NCI-H2227 (cell line): ENCODE results near the gene CYB5A.

Experiments used
- DNase-seq: peaks from one replicate; lab custom pipeline; 2025; ENCODE audit not compliant: unreplicated experiment; lab: John Stamatoyannopoulos, UW

The CYB5A gene

DNA sequence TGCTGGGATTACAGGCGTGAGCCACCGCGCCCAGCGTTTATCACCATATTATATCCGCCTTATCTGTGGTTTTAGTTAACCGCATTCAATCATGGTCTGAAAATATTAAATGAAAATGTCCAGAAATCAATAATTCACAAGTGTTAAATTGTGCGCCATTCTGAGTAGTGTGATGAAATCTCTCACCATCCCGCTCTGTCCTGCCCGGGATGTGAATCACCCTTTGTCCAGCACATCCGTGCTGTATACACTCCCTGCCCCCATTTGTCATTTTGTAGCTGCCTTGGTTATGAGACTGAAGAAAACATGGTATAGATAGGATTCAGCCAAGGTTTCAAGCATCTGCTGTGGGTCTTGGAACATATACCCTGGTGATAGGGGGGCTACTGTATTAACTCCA is 72.7 kb downstream of the CYB5A start:
- no peak for DNase-seq

DNA sequence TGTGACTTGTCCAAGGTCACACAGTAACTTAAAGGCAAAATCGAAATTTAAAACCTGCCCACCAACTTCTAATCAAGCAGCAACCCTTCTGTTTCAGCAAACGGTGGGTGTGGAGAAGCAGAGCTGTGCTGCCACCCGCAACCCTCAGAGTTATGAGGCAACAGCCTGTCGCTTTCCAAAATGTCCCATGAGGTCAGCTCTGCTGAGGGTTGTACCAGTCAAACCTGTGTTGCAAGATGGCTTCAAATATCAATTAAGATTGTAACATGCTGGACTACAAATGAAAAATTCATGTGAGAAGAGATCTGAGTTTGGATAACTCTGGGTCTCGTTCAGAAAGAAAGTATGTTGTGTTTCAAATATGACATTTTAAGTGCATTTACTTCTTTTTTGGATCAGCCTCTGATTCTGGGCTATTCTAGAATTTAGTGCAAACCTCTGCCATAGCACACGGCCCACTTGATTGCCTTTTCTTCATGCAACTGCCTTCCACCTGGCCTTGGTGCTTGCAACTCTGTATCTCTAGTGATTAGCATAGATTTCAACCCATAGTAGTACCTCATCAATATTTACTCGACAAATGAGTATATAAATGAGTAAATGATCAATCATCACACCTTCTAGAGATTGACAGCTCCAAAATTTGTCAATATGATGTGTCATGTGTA is 74.2 kb downstream of the CYB5A start:
- DNase-seq: no peak

DNA sequence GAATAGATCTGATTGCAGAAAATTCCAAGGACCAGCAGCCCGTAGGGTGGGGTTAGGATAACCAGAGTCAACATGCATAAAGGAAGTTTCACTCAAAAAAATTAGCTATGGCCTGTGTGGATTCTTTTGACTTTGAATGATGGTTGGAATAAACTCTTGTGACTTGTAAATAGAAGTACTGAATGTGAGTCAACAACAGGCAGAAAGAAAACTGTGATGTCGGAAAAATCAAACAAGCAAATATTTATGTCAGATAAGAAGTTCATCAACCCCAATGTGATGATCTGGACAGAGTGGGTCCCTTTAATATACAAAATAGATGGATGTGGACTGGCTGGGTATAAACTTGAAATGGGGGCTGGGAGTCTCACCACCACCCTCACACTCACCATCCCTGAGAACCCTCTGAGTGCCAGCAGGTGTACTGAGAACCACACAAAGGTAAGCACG is 75.1 kb downstream of the CYB5A start:
- no peak for DNase-seq

DNA sequence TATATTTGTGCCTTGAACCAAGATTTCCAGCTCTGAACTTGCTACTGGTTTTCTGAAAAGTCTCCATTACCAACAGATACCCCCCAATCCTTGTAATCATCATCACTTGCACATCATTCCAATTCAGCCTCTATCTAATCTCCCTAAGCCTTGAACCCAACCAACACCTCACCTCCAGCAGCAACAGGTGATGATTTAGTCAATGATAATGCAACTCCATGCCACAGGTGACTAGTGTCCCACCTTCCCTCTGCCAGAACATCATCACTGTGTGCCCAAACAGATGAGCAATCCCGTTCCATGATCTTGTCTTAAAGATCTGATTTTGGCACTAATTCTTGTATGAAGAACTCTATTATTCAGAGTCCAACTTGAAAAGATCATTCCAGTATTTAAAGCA is 75.9 kb downstream of the CYB5A start:
- DNase-seq: no peak

DNA sequence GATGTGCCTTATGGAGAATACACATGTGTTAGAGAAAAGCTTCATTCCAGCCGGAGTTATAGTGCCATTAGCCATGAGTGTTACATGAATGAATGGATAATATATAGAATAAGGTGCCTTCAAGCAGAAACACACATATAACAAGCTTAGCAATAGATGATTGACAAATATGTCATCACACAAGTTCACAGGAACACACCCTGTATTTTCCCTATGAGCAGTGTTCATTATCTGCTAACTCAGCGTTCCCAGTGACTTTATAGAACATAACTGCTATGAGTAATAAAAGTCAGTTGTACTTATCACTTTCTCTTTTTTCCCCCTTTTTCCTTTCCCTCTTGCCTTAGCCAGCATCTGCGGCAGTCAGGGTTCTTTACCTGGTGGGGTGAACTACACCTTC is 78.3 kb downstream of the CYB5A start:
- no peak for DNase-seq

DNA sequence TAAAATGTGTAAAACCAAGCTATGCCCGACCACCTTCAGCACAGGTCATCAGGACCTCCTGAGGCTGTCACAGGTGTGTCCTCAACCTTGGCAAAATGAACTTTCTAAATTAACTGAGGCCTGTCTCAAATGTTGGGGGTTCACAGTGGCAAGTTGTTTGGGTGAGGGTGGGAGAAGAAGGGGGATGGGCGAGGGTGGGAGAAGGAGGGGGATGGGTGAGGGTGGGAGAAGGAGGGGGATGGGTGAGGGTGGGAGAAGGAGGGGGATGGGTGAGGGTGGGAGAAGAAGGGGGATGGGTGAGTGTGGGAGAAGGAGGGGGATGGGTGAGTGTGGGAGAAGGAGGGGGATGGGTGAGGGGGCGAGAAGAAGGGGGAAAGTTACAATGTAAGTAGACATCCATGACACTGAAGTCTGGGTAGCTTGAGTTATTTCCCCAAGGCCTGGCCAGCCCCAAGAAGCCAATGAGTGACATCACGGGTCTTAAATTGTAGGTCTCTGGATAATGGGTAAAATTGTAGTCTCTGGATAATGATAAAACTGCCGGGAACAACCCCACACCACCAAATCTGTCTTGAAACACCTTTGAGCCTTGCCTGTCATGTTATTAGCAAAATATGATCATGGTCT is 87.1 kb downstream of the CYB5A start:
- no peak for DNase-seq

DNA sequence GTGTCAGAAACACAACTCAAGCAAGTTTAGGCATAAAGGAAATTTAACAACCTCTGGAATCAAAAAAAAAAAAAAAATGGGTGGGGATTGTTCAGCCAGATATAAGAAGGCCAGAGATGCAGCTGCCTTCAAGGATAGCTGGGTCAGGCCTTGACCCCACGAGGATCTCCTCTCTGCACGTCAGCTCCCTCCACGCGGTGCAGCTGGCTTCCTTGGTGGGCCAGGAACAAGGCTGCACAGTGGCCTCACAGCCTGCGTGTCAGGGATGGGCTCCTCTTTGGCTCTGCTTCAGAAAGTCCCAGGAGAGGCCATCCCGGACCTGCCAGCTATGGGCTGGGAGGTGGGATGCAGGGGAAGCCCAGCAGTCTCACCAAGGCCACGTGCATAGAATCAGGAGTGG is 88.0 kb downstream of the CYB5A start:
- DNase-seq: no peak
